DND-41 (cell line): ENCODE results near the gene CACNA1F.
A peak's percentile ranks its signal among the peaks of the same experiment; 100 is the strongest.

Experiments
- ATAC-seq: fragments of 200-7000 bp; cut with Tn5 transposase; 3 replicates; pipeline ENCODE4 v1.9.1; 2021; ENCODE audit warnings: low read depth; ENCODE audit not compliant: insufficient read depth
- DNase-seq: peaks from one replicate; pipeline ENCODE4 v3.0.0-alpha.2; 2020
- H2AFZ ChIP-seq: 2 replicates; pipeline ENCODE4 v1.6.0; 2012; ENCODE audit warnings: low read depth, low read length
- H3K27ac ChIP-seq: 2 replicates; pipeline ENCODE4 v1.5.1; 2012; ENCODE audit warnings: low read length, inconsistent platforms
- H3K27me3 ChIP-seq: fragments of 200-600 bp; sonication (generic); 2 replicates; pipeline ENCODE4 v1.6.0; 2012; ENCODE audit warnings: low read length, mild to moderate bottlenecking, inconsistent platforms; ENCODE audit not compliant: insufficient read depth, poor library complexity
- H3K36me3 ChIP-seq: 2 replicates; pipeline ENCODE4 v1.5.1; 2012; ENCODE audit warnings: low read length, inconsistent platforms; ENCODE audit not compliant: insufficient read depth
- H3K4me1 ChIP-seq: 2 replicates; pipeline ENCODE4 v1.5.1; 2012; ENCODE audit warnings: mild to moderate bottlenecking, low read length; ENCODE audit not compliant: insufficient read depth
- H3K4me2 ChIP-seq: 2 replicates; pipeline ENCODE4 v1.6.0; 2012; ENCODE audit warnings: mild to moderate bottlenecking, moderate library complexity, low read length, inconsistent platforms; ENCODE audit not compliant: insufficient read depth
- H3K4me3 ChIP-seq, 2 experiments: fragments of 200-600 bp in 1 of 2; shearing (Covaris generic) in 1 of 2; 2 replicates each; pipeline ENCODE4 v1.5.1; 2012 to 2016; ENCODE audit warnings: inconsistent platforms in 2 of 2, low read length in 2 of 2, mild to moderate bottlenecking in 2 of 2, low read depth in 1 of 2, moderate library complexity in 1 of 2
- H3K79me2 ChIP-seq: 2 replicates; pipeline ENCODE4 v1.6.0; 2012; ENCODE audit warnings: low read length, inconsistent platforms; ENCODE audit not compliant: insufficient read depth
- H3K9ac ChIP-seq: 2 replicates; pipeline ENCODE4 v1.6.0; 2012; ENCODE audit warnings: low read depth, mild to moderate bottlenecking, inconsistent platforms, low read length, moderate library complexity
- H3K9me3 ChIP-seq: 2 replicates; pipeline ENCODE4 v1.5.1; 2012; ENCODE audit warnings: low read length, moderate library complexity, mild to moderate bottlenecking, inconsistent platforms; ENCODE audit not compliant: insufficient read depth, severe bottlenecking
- H4K20me1 ChIP-seq: 2 replicates; pipeline ENCODE4 v1.6.0; 2012; ENCODE audit warnings: low read length; ENCODE audit not compliant: insufficient read depth
- EZH2 ChIP-seq: IDR thresholded peaks from 3 replicates; pipeline ENCODE4 v1.6.1; 2012; ENCODE audit warnings: borderline replicate concordance, low read depth, mild to moderate bottlenecking, moderate library complexity, low read length, inconsistent platforms; ENCODE audit not compliant: severe bottlenecking
- TF ChIP-seq, protein P1 (sequence below): IDR thresholded peaks from 2 replicates; pipeline ENCODE4 v1.5.1; 2012; ENCODE audit warnings: borderline replicate concordance, low read length, moderate library complexity, mild to moderate bottlenecking; ENCODE audit not compliant: poor library complexity, severe bottlenecking; ENCODE audit errors: extremely low read depth

CACNA1F gene

GRCh38 chrX:49260221-49260985, 27.3 kb upstream of the CACNA1F start:
- no peaks in the 10 kb centered on the region for H3K4me1 ChIP-seq
- no peak overlapping the region for H3K4me2 ChIP-seq
- ATAC-seq, result no peak
- no peak for TF ChIP-seq EZH2
- TF ChIP-seq, protein P1, sequence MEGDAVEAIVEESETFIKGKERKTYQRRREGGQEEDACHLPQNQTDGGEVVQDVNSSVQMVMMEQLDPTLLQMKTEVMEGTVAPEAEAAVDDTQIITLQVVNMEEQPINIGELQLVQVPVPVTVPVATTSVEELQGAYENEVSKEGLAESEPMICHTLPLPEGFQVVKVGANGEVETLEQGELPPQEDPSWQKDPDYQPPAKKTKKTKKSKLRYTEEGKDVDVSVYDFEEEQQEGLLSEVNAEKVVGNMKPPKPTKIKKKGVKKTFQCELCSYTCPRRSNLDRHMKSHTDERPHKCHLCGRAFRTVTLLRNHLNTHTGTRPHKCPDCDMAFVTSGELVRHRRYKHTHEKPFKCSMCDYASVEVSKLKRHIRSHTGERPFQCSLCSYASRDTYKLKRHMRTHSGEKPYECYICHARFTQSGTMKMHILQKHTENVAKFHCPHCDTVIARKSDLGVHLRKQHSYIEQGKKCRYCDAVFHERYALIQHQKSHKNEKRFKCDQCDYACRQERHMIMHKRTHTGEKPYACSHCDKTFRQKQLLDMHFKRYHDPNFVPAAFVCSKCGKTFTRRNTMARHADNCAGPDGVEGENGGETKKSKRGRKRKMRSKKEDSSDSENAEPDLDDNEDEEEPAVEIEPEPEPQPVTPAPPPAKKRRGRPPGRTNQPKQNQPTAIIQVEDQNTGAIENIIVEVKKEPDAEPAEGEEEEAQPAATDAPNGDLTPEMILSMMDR, result no peak
- H3K27ac ChIP-seq, result no peak overlapping the region
- DNase-seq, result no peak
- no peaks in the 10 kb centered on the region for H3K79me2 ChIP-seq
- no peaks in the 10 kb centered on the region for H4K20me1 ChIP-seq
- no peaks in the 10 kb centered on the region for H3K9me3 ChIP-seq
- H2AFZ ChIP-seq, result no peak overlapping the region
- H3K36me3 ChIP-seq, result no peaks in the 10 kb centered on the region
- H3K4me3 ChIP-seq, result no peak overlapping the region
- no peaks in the 10 kb centered on the region for H3K27me3 ChIP-seq
- H3K9ac ChIP-seq, result no peak overlapping the region

DNA sequence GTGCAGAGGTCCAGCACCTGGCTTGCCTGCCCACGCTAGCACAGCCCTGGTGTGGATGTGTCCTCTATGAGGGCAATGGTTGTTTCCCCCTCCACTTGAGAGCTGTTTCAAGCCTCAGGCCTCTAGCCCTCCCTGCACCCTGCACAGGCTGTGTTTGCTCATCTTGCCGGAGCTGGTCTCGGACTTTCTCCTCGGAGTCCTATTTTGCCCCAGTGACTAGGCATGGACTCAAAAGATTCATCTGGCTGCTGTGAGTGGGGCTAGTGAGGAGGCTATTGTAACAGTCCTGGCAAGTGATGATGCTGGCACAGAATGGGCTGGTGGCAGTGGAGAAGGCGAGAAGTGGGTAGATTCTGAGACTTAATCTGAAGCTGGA, 25.6 kb upstream of the CACNA1F start:
- Histone ChIP-seq H4K20me1 (no peaks in the 10 kb centered on the region), H3K79me2 (no peaks in the 10 kb centered on the region), H3K4me3 (no peak overlapping the region), H3K36me3 (no peaks in the 10 kb centered on the region), H2AFZ (no peak overlapping the region), H3K27ac (no peak overlapping the region), H3K9me3 (no peaks in the 10 kb centered on the region), H3K4me2 (no peak overlapping the region), H3K27me3 (no peaks in the 10 kb centered on the region), H3K4me1 (no peaks in the 10 kb centered on the region), H3K9ac (no peak overlapping the region)
- DNase-seq (no peak), ATAC-seq (no peak)
- TF ChIP-seq EZH2, result no peak
- TF ChIP-seq, protein P1, result no peak

DNA sequence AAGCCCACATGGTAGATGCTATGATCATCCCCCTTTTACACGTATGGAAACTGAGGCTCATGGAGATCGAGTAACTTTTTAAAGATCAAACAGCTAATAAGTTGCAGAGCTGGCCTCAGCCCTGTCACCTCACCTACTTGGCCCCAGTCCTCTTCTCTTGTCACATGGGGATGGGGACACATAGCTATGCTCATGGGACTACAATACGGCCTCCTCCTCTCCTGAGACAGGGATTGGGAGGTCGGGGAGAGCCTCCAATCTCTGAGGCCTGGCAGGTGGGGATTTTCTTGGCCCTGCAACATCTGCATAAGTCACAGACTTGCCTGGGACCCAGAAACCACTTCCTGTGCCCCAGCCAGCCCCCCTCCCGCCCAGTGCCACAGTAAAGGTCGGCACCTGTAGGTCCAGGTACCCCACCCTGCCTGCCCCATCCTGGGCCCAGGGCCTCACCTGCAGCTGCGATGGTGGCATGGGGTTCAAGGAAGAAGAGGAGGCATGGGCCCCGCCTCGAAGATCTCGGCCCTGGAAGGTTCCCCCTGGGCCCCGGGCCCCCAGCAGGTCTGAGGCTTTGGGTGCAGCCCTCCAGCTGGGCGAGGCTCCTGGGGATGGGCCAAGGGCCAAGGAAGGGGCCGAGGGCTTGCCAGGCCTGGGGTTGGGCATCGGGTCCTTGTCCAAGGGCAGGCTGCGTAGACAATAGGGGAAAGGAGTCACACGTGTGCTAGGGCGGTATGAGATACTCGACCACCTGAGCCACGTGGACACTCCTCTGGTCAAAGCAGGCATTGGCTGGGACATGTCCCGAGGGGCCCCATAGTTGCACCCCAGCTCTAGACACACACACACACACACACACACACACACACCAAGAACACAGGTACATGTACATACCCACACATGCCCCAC, 25.0 kb upstream of the CACNA1F start:
- ATAC-seq, result peak; percentile 53
- Histone ChIP-seq H3K4me3 (no peak overlapping the region), H4K20me1 (no peaks in the 10 kb centered on the region), H2AFZ (no peak overlapping the region), H3K27me3 (no peaks in the 10 kb centered on the region), H3K4me2 (no peak overlapping the region), H3K9me3 (no peaks in the 10 kb centered on the region), H3K9ac (no peak overlapping the region), H3K79me2 (no peaks in the 10 kb centered on the region), H3K27ac (no peak overlapping the region), H3K36me3 (no peaks in the 10 kb centered on the region), H3K4me1 (no peaks in the 10 kb centered on the region)
- peak; percentile 23 for DNase-seq
- no peak for TF ChIP-seq EZH2
- TF ChIP-seq, protein P1, result no peak
